GM08714 (cell line): ENCODE data around the gene TMPRSS3.

Experiments used
- H3K4me3 ChIP-seq: fragments of 200-500 bp; sonication (Bioruptor generic); 2 replicates; pipeline ENCODE4 v1.5.1; 2014; ENCODE audit warnings: mild to moderate bottlenecking, low read length, inconsistent platforms
- ZNF274 ChIP-seq: IDR thresholded peaks from 2 replicates; pipeline ENCODE4 v1.6.1; 2012; ENCODE audit warnings: mild to moderate bottlenecking, low read depth, low read length

Gene TMPRSS3

DNA sequence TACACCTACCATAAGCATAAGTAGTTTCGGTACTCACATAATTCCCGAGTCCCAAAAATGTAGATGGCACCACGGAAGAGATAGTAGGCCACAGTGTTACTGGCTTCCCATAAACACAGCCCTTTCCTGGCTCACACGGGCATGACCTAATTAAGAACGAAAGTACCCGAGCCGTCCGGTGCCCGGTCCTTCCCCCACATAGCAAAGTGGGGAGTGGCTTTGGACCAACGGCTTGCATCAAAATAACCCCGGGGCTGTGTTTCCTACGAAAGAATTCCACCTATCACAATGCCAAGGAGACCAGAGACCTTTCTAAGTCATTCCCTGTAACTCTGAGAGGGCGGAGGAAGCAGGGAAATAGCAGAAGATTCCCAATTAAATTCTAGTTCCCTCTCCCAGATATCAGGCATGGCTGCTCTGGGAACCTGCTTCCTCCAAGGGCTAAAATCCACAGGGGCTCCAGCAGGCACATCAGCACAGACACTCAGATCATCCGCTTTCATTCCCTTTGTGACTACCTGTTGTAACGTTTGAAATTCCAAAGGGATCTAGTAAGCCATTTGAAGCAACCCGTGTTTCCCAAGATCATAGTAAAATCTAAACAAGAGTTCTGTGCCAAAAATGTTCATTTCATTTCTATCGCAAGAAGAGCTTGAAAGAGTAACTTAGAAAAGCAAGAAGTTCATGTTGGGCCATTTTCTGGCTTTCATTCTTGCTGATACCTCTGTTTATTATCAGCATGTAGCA, at the start of gene TMPRSS3:
TSS of gene TMPRSS3 (minus strand) at position 148 of the 747 bp plus-strand sequence. CDS start 635 bp downstream, outside the sequence.
- no peak within 1 kb of the TSS for H3K4me3 ChIP-seq
- no peak for TF ChIP-seq ZNF274

DNA sequence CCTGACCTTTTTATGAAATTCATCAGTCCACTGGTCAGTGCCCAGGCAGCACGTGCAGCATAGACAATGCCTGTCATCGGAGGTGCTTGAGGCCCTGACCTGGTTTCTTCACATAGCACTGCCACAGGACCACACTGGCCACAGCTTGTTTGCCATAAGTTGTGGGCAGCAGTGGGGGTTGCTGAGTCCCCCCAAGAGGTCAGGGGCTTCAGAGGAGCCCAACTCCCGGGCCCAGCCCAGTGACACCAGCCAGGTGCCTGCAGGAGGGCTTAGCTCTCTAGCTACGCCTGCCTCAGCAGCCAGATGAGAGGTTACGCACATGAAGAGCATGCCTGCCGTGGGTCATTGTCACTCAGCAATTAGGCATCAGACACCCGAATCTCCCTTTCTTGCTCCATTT, 49.5 kb upstream of the TMPRSS3 start:
- TF ChIP-seq ZNF274 = no peak

DNA sequence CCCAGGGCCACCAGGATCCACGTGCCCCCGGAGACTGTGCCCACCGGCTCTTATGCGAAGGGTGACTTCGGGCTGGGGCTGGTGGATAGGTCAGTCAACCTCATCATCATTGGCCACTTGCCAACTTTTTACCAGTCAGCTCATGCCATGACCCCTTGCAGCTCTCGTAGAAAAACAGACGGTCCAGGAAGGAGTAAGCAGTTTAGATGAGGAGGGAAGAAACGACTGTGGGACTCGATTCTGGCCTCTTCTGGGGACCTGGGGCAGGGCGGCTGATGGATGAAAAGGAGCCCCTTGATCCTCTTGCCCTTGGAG, 48.9 kb upstream of the TMPRSS3 start:
- H3K4me3 ChIP-seq = no peak overlapping the region
- TF ChIP-seq ZNF274 = no peak

More for the DNA sequence above, 49.5 kb upstream of the TMPRSS3 start:
- no peak overlapping the region for H3K4me3 ChIP-seq

DNA sequence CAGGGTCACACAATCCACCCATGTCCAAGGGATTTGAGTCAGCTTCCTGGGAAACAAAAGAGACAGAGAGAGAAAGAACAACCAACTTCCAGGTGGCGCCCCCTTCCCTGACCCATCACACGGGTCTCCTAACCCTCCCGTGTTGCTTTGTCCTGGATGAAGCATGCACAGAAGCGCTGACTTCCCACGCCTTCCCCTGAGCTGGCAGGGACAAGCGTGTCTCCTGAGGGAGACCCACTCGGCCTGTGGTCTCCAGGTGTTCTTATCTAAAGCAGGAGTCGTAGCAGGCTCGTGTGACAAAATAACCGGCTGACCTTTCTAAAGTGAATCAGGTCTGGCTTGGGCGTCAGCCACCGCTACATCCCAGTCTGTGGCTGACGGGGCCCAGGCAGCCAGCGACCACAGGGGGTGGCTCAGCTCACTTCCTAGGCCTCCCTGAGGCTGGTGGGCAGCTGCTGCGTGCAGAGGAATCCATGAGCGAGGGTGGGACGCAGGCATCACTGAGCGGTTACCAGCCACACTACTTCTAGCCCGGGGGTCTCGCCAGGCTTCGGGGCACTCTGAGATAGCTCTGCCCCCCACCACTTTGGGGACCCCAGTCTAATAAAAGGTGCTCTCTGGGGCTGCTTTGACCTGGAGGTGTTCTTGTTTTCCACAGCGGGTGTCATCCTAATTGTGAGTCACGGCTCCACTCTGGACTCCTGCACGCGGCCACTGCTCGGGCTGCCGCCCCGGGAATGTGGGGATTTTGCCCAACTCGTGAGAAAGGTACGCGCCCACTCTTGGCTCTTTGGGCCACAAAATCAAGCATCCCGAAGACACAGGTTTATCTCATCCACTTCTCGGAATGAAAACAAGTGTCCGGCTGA, 48.3 kb upstream of the TMPRSS3 start:
- TF ChIP-seq ZNF274 = no peak
- H3K4me3 ChIP-seq = no peak overlapping the region

- no peak for TF ChIP-seq ZNF274
These were observed 47.4 kb upstream of the TMPRSS3 start for GRCh38 chr21:42443181-42443785.

GRCh38 chr21:42441963-42442362, 46.1 kb upstream of the TMPRSS3 start:
- H3K4me3 ChIP-seq = no peak overlapping the region
- no peak for TF ChIP-seq ZNF274

More at GRCh38 chr21:42443181-42443785, 47.4 kb upstream of the TMPRSS3 start:
- no peak overlapping the region for H3K4me3 ChIP-seq

DNA sequence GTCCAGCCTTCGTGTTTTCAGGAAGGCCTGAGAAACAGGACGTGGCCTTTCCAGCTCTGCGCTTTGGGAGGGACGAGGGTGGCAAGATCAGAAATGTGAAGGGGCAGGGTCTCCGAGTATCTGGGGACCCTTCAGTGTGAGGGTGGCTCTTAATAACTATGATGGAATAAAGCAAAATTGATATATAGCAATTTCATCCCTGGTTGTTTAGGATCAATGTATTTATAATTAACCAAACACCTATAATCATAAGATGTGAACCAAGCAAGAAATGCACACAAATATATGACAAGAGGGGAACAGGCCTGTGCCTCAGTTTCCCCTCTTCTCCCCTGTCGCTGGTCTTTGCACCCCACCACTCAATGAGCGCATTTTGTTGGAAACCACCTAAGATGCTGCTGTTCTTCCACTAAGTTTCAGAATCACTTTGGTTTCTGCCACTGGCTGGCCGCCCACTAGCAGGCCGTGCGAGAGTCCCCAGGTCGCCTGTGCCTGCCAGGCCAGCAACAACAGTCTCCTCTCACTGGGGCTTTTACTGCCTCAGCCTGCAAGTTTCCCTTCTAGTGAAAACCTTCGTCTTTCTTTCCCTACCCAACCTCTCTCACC, 44.4 kb upstream of the TMPRSS3 start:
- TF ChIP-seq ZNF274 = no peak
- no peak overlapping the region for H3K4me3 ChIP-seq

DNA sequence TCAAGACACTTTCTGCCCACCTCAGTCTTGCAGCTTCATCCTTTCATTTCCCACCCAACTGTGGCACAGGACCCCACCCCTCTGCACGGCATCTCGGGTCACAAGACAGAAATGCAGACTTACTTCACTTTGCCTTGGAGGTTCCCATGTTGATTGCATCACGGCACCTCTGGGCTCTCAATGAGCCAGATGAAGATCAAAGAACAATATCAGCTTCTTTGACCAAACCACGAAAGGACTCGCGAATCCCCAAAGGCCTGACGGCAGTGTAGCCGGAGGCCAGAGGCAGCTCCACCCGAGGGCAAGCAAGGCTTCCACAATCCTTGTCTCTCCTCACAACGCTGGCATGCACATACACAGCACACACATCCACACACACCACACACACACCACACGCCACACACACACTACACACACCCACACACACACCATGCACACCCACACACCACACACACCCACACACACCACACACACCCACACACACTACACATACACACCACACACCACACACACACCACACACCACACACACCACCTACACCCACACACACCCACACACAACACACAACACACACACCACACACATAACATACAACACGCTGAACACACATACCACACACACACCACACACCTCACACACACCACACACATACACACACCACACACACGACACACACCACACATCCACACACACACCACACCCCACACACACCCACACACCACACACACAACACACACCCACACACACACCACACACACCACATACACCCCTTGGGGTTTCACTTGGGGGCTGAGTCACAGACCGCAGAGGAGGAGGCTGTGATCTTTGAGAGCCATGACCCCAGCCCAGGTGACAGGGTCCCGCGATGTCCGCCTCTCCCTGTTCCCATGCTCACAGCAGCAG, 43.7 kb upstream of the TMPRSS3 start:
- no peak for TF ChIP-seq ZNF274
- H3K4me3 ChIP-seq = no peak overlapping the region

- TF ChIP-seq ZNF274 = no peak
- no peak overlapping the region for H3K4me3 ChIP-seq
These were observed 42.7 kb upstream of the TMPRSS3 start for GRCh38 chr21:42438316-42439205.

GRCh38 chr21:42437786-42438185, 41.9 kb upstream of the TMPRSS3 start:
- no peak for TF ChIP-seq ZNF274

DNA sequence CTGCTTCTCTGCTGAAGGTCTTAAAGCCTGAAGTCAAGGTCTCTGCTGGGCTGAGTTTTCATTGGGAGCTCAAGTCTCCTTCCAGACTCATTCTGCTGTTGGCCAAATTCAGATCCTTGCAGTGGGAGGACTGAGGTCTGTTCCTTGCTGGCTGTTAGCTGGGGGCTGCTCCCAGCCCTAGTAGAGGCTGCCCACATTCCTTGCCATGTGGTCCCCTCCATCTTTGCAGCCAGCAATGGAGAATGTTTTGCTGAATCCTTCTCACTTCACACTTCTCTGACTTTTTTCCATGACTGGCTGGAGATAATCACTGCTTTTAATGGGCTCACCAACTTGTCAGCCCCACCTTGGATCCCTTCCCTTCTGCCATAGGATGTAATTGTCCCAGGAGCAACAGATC, 41.1 kb upstream of the TMPRSS3 start:
- no peak for TF ChIP-seq ZNF274
- no peak overlapping the region for H3K4me3 ChIP-seq

More at GRCh38 chr21:42437786-42438185, 41.9 kb upstream of the TMPRSS3 start:
- no peak overlapping the region for H3K4me3 ChIP-seq

DNA sequence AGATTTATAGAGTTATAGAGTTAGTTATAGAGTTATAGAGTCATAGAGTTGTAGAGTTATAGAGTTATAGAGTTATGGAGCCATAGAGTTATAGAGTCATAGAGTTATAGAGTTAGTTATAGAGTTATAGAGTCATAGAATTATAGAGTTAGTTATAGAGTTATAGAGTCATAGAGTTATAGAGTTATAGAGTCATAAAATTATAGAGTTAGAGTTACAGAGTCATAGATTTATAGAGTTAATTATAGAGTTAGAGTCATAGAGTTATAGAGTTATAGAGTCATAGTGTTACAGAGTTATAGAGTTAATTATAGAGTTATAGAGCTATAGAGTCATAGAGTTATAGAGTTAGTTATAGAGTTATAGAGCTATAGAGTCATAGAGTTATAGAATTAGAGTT, 40.0 kb upstream of the TMPRSS3 start:
- TF ChIP-seq ZNF274 = no peak
- no peak overlapping the region for H3K4me3 ChIP-seq
